Measurements from ENCODE around the gene C8B. TPM values are rescaled to one million over a fixed set of nuclear protein-coding genes. Genes with fewer than 3 reads are reported as not detected.

The C8B gene
- total and polyA plus RNA-seq, 9 of the 15 experiments (the other 6 are each of a cell fraction or from before 2014, with no cell fraction given) = not detected

DNA sequence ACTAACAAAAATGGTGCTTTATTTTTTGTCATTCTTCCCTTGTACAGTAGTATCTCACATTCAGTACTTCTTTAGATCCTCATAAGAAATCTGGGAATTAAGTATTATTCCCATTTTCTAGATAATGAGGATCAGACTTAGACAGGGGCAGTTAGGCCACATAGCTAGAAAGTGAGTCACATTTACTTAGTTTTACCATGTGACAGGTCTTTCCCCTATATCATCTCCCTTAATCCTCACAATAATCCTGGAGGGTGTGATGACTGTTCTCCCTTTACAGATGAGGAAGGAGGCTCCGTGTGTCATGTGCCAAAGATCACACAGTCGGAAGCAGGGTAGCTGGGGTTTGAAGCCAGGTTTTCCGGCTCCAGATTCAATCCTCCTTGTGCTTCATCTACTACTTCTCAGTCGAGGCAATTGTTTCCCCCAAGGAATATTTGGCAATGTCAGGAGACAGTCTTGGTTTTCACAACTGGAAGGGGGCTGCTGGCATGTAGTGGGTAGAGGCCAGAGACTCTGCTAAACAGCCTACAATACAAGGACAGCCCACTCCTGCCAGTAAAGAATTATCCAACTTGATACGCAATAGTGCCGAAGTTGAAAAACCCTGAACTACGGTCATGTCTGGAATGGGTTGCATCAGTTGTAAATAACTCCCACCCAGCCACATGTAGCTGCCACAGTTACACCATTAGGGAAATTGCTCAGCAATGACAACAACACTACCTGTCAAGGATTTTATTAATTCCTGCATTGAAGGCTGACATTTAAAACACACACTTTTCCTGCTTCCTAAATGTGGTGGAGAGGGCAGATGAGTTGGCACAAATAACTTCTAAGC lies 54.5 kb downstream of the C8B start:
- Histone ChIP-seq H3K79me2 (ENCODE audit: control insufficient read depth, insufficient read depth, low read length) (no peaks in the 10 kb centered on the region), H2AFZ (ENCODE audit: low read depth, low read length) (no peak overlapping the region), H3K27ac (ENCODE audit: extremely low read depth, low read depth, low read length) (no peak overlapping the region), H3K9me1 (ENCODE audit: control insufficient read depth, insufficient read depth, low read length) (no peaks in the 10 kb centered on the region), H3K36me3 (ENCODE audit: control insufficient read depth, insufficient read depth, low read length) (no peaks in the 10 kb centered on the region), H4K20me1 (replicated peaks; ENCODE audit: control insufficient read depth, insufficient read depth, low read length) (no peaks in the 10 kb centered on the region; the same call in 1 of the 2 replicates), H3K27me3 (ENCODE audit: control insufficient read depth in 2 of 2, insufficient read depth in 2 of 2, low read length in 2 of 2) (no peaks in the 10 kb centered on the region), H3K9me3 (replicated peaks; ENCODE audit: control insufficient read depth, insufficient read depth, low read depth, low read length) (no peaks in the 10 kb centered on the region), H3K4me1 (replicated peaks in 1 of 2; ENCODE audit: control insufficient read depth in 2 of 2, insufficient read depth in 2 of 2, low read length in 2 of 2) (peaks cover 0 to 4% of the 10 kb centered on the region in 2 experiments; a peak in 3 of 5 replicates), H3K4me3 (no peak overlapping the region), H3K9ac (ENCODE audit: insufficient read depth in 1 of 2, low read depth in 2 of 2, low read length in 2 of 2) (no peak overlapping the region), H3K4me2 (ENCODE audit: insufficient read depth, low read length) (no peak overlapping the region)
- 29% methylated on average over 7 of the region's 7 CpGs for WGBS (ENCODE audit: insufficient coverage, low coverage, missing lambda C conversion rate)
- intact Hi-C loops (cut with micrococcal nuclease) (no loop called here), in situ Hi-C loops (cut with MboI) (no loop called here)
- no TSS peak for BruUV-seq (replicated peaks)
- no peak for DNase-seq (ENCODE audit: extremely low read depth in 1 of 4, low spot score in 3 of 4)
- no peak for ATAC-seq
- ChIA-PET POLR2A (no interaction called here), CTCF (ENCODE audit: low intra/inter-chr PET ratio) (no interaction called here)
- FAIRE-seq = no peak
- TF ChIP-seq, protein P1, sequence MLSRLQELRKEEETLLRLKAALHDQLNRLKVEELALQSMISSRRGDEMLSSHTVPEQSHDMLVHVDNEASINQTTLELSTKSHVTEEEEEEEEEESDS (CRISPR knock-in tag; IDR thresholded peaks at IDR 0.05) = no peak
- TF ChIP-seq, protein P2, sequence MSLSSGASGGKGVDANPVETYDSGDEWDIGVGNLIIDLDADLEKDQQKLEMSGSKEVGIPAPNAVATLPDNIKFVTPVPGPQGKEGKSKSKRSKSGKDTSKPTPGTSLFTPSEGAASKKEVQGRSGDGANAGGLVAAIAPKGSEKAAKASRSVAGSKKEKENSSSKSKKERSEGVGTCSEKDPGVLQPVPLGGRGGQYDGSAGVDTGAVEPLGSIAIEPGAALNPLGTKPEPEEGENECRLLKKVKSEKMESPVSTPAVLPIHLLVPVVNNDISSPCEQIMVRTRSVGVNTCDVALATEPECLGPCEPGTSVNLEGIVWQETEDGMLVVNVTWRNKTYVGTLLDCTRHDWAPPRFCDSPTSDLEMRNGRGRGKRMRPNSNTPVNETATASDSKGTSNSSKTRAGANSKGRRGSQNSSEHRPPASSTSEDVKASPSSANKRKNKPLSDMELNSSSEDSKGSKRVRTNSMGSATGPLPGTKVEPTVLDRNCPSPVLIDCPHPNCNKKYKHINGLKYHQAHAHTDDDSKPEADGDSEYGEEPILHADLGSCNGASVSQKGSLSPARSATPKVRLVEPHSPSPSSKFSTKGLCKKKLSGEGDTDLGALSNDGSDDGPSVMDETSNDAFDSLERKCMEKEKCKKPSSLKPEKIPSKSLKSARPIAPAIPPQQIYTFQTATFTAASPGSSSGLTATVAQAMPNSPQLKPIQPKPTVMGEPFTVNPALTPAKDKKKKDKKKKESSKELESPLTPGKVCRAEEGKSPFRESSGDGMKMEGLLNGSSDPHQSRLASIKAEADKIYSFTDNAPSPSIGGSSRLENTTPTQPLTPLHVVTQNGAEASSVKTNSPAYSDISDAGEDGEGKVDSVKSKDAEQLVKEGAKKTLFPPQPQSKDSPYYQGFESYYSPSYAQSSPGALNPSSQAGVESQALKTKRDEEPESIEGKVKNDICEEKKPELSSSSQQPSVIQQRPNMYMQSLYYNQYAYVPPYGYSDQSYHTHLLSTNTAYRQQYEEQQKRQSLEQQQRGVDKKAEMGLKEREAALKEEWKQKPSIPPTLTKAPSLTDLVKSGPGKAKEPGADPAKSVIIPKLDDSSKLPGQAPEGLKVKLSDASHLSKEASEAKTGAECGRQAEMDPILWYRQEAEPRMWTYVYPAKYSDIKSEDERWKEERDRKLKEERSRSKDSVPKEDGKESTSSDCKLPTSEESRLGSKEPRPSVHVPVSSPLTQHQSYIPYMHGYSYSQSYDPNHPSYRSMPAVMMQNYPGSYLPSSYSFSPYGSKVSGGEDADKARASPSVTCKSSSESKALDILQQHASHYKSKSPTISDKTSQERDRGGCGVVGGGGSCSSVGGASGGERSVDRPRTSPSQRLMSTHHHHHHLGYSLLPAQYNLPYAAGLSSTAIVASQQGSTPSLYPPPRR (CRISPR knock-in tag; IDR thresholded peaks at IDR 0.05; ENCODE audit: borderline replicate concordance) = no peak
- TF ChIP-seq SRSF7 (optimal IDR thresholded peaks at IDR 0.05; ENCODE audit: low read depth, low read length) = no peak
- TF ChIP-seq NELFE (IDR thresholded peaks at IDR 0.05; ENCODE audit: insufficient read depth, insufficient read length) = no peak
